ENCODE measurements around the gene CYP2J2.

DNA sequence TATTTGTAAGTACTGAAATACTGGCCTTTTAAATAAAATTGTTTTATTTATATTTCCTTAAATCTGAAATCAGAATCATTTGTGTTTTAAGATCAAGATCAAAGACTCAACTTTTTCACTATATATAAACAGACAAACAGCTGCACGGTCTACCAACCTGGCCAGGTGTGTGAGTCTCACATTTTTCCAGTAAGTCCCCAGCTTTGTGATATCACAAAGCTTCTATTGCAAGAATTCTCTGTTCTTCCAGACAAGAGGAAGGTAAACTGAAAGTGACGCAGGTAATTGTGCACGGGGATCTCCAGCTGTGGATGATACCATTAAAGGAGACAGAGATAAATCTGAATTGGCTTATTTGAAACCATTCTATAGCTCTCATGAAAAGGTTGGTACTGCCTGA is 41.2 kb upstream of the CYP2J2 start:
- TF ChIP-seq POLR2A (IDR thresholded peaks at IDR 0.05) = no peak
- TF ChIP-seq, protein P1, sequence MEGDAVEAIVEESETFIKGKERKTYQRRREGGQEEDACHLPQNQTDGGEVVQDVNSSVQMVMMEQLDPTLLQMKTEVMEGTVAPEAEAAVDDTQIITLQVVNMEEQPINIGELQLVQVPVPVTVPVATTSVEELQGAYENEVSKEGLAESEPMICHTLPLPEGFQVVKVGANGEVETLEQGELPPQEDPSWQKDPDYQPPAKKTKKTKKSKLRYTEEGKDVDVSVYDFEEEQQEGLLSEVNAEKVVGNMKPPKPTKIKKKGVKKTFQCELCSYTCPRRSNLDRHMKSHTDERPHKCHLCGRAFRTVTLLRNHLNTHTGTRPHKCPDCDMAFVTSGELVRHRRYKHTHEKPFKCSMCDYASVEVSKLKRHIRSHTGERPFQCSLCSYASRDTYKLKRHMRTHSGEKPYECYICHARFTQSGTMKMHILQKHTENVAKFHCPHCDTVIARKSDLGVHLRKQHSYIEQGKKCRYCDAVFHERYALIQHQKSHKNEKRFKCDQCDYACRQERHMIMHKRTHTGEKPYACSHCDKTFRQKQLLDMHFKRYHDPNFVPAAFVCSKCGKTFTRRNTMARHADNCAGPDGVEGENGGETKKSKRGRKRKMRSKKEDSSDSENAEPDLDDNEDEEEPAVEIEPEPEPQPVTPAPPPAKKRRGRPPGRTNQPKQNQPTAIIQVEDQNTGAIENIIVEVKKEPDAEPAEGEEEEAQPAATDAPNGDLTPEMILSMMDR (IDR thresholded peaks at IDR 0.05 in 4 of 5, conservative IDR thresholded peaks at IDR 0.05 in 1 of 5) = no peak
